Activated T-helper 1 cell treated with anti-CD3 and anti-CD28 coated beads, Interleukin-2, amount 50 U/mL, for 16 hours (primary cell): ENCODE results near the gene CPNE4.

Experiments used
- DNase-seq, 2 donors: peaks; one replicate each; pipeline ENCODE4 v3.0.0-alpha.2; 2020; ENCODE audit warnings: low read depth in 1 of 2, low spot score in 1 of 2

CPNE4 gene

GRCh38 chr3:131883711-131884407 lies 151.0 kb downstream of the CPNE4 start:
- no peak for DNase-seq

GRCh38 chr3:131883086-131883485 lies 151.7 kb downstream of the CPNE4 start:
- DNase-seq = no peak

- DNase-seq = no peak
Measured at GRCh38 chr3:131881777-131882176, 153.0 kb downstream of the CPNE4 start.

- no peak for DNase-seq
Measured at GRCh38 chr3:131880948-131881347, 153.9 kb downstream of the CPNE4 start.

- no peak for DNase-seq
Measured at GRCh38 chr3:131868203-131868602, 166.6 kb downstream of the CPNE4 start.

- no peak for DNase-seq
Measured at GRCh38 chr3:131856171-131856570, 178.6 kb downstream of the CPNE4 start.

- no peak for DNase-seq
Measured at GRCh38 chr3:131850223-131850622, 184.6 kb downstream of the CPNE4 start.

GRCh38 chr3:131849616-131850015 lies 185.2 kb downstream of the CPNE4 start:
- no peak for DNase-seq

GRCh38 chr3:131847966-131848510 lies 186.8 kb downstream of the CPNE4 start:
- DNase-seq = no peak

- DNase-seq = no peak
Measured at GRCh38 chr3:131846296-131846924, 188.4 kb downstream of the CPNE4 start.

- DNase-seq = no peak
Measured at GRCh38 chr3:131843174-131843573, 191.6 kb downstream of the CPNE4 start.

- no peak for DNase-seq
Measured at GRCh38 chr3:131840156-131840797, 194.5 kb downstream of the CPNE4 start.

GRCh38 chr3:131835906-131836305 lies 198.9 kb downstream of the CPNE4 start:
- DNase-seq = no peak

GRCh38 chr3:131831608-131832007 lies 203.2 kb downstream of the CPNE4 start:
- DNase-seq = no peak

- no peak for DNase-seq
Measured at GRCh38 chr3:131821191-131821762, 213.5 kb downstream of the CPNE4 start.

- DNase-seq = no peak
Measured at GRCh38 chr3:131819381-131820055, 215.3 kb downstream of the CPNE4 start.

- no peak for DNase-seq
Measured at GRCh38 chr3:131812433-131812832, 222.4 kb downstream of the CPNE4 start.

- DNase-seq = no peak
Measured at GRCh38 chr3:131811481-131811880, 223.3 kb downstream of the CPNE4 start.

GRCh38 chr3:131807822-131808221 lies 227.0 kb downstream of the CPNE4 start:
- no peak for DNase-seq

GRCh38 chr3:131806736-131807135 lies 228.1 kb downstream of the CPNE4 start:
- DNase-seq = no peak

- no peak for DNase-seq
Measured at GRCh38 chr3:131804565-131805133, 230.2 kb downstream of the CPNE4 start.
